ENCODE results near the gene SUCLA2.
A peak's percentile ranks its signal among the peaks of the same experiment; 100 is the strongest.

SUCLA2 gene

DNA sequence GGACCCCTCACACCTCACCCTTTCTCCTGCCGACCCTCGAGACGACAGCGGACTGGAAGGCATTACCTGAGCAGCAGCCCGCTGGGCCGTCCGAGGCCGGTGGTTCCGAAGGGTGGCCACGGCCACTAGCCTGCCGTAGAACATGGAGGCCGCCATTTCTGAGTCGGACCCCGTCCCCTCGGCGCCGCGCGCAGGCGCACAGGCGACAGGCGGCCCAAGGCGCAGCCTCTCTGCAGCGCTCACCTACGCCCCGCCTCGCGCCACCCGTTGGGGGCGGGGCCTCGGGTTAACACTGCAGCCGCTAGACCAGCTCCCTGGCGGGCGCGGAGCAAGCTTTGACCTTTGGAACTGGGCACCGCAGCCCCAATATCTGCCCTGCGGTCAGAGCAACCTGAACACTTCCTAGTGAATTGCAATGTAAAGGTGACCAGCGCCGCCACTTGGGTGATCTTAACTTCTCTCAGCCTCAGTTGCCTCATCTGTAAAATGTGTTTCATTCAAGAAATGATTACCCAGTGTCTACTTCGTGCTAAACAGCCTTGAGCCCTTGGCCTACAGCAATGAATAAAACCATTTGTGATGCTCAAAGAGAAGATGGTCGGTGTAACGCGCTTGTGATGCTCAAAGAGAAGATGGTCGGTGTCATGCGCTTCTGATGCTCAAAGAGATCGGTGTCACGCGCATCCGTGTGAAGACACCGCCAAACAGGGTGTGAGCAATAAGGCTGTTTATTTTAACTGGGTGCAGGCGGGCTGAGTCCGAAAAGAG lies at the start of gene SUCLA2:
TSS of gene SUCLA2 (minus strand) at position 160 of the 768 bp plus-strand sequence. CDS start at position 156, 4 bp downstream.
- TF ChIP-seq, protein P1, sequence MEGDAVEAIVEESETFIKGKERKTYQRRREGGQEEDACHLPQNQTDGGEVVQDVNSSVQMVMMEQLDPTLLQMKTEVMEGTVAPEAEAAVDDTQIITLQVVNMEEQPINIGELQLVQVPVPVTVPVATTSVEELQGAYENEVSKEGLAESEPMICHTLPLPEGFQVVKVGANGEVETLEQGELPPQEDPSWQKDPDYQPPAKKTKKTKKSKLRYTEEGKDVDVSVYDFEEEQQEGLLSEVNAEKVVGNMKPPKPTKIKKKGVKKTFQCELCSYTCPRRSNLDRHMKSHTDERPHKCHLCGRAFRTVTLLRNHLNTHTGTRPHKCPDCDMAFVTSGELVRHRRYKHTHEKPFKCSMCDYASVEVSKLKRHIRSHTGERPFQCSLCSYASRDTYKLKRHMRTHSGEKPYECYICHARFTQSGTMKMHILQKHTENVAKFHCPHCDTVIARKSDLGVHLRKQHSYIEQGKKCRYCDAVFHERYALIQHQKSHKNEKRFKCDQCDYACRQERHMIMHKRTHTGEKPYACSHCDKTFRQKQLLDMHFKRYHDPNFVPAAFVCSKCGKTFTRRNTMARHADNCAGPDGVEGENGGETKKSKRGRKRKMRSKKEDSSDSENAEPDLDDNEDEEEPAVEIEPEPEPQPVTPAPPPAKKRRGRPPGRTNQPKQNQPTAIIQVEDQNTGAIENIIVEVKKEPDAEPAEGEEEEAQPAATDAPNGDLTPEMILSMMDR (IDR thresholded peaks at IDR 0.05; ENCODE audit: low read depth, low read length), result no peak
- peak; percentile 89 to 92 for DNase-seq (ENCODE audit: low read depth in 2 of 2)

DNA sequence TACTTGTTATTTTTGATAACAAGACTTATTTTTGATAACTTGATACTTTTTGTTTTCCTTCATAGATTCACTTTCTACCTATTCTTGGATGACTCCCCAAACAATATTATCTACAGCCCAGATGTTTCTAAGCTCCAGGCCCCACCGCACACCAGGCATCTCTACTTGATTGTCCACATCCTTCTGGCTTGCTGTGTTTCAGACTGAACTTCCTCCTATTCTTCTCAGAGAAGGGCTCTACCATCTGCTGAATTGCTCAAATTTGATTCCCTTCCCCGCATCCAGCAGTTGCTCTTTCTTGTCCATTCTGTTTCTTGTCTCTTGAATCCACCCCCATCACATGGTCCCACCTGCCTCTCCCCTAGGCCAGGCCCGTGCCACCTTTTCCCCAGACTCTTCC lies 49.5 kb upstream of the SUCLA2 start:
- no peak overlapping the region for H3K4me3 ChIP-seq (replicated peaks in 1 of 2; ENCODE audit: low read depth in 2 of 2, low read length in 2 of 2)
- TF ChIP-seq, protein P1 (IDR thresholded peaks at IDR 0.05; ENCODE audit: low read depth, low read length), result no peak
- DNase-seq (ENCODE audit: low read depth in 2 of 2), result no peak

More for the DNA sequence above, at the start of gene SUCLA2:
- H3K4me3 ChIP-seq (replicated peaks in 1 of 2; ENCODE audit: low read depth in 2 of 2, low read length in 2 of 2), result peak within 1 kb of the TSS; percentile 100

DNA sequence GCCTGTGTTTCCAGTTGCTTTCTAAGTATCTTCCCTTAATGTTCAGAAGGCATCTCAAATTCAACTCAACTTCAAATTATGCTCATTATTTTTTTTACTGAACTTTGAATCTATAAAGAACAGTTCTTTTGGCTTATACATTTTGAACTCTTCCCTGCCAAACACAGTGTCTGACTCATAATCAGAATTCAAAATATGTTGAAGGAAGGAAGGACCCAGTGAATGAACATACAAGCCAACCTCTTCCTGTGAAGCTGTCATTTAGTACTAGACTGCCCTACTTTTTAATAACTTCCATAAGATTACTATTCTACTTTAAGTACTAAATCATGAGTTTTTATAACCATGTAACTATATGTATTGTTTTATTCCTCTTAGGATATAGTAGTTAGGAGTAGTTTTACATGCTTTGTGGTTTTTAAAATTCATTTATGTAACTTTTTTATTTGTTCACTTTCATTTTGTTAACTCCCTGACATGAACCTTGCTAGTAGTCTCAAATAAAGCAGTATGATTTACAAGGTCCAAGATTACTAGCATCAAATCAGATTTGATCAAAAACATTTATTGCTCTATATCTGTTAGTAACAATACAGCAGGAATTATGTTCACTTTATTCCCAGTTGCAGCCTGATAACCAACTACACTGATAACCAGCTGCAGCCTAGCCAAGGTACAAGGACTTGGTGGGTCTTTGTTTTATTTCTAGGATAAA lies 42.9 kb upstream of the SUCLA2 start:
- H3K4me3 ChIP-seq (replicated peaks in 1 of 2; ENCODE audit: low read depth in 2 of 2, low read length in 2 of 2), result no peak overlapping the region
- DNase-seq (ENCODE audit: low read depth in 2 of 2), result peak; percentile 71 to 73
- TF ChIP-seq, protein P1 (IDR thresholded peaks at IDR 0.05; ENCODE audit: low read depth, low read length), result no peak

DNA sequence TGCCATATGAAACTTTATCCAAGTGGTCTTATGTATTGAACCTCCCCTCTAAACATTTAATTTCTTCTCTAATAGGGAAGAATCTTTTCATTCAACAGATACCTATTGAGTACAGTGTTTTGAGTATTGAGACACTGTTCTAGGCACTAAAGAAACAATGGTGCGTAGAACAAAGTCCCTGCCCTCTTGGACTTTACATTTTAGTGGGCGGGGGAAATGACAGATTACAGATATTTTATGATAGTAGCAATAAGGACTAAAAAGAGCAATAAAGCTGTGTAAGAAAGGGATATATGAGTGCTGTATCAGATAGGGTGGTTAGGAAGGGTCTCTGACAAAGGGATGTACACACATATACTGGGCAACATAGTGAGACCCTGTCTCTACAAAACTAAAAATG lies 41.8 kb upstream of the SUCLA2 start:
- TF ChIP-seq, protein P1 (IDR thresholded peaks at IDR 0.05; ENCODE audit: low read depth, low read length), result no peak
- DNase-seq (ENCODE audit: low read depth in 2 of 2), result no peak

DNA sequence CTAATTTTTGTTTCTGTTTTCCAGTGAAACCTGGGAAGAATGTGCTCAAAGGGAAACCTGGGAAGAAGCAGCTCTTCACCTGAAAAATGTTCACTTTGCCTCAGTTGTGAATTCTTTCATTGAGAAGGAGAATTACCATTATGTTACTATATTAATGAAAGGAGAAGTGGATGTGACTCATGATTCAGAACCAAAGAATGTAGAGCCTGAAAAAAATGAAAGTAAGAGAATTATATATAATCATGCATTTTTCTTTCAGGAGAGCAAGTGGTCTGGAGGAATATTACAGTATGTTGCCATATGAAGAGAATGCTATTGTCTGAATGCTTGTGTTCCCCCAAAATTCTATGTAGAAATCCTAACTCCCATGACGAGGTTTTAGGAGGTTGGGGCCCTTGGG lies 39.8 kb upstream of the SUCLA2 start:
- TF ChIP-seq, protein P1 (IDR thresholded peaks at IDR 0.05; ENCODE audit: low read depth, low read length), result no peak
- no peak overlapping the region for H3K4me3 ChIP-seq (replicated peaks in 1 of 2; ENCODE audit: low read depth in 2 of 2, low read length in 2 of 2)
- DNase-seq (ENCODE audit: low read depth in 2 of 2), result peak; percentile 8 to 23

More for the DNA sequence above, 41.8 kb upstream of the SUCLA2 start:
- H3K4me3 ChIP-seq (replicated peaks in 1 of 2; ENCODE audit: low read depth in 2 of 2, low read length in 2 of 2), result no peak overlapping the region

DNA sequence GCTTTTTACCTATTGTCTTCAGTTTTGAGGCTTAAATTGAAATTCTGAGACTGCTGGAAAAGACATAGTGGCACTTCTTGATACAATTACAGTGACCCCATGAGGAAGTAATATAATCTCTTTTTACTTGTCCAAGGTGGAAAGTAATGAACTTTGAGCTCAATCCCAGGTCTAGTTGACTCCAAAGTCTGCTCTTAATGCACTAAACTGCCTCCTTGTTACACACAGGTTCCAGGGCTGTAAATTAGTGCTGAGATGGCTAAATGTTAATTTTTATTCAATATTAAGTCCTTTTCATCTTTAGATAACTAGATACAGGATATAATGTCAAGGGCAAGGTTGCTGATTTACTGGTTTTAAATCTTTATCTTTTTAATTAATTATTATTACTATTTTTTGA lies 39.0 kb upstream of the SUCLA2 start:
- TF ChIP-seq, protein P1 (IDR thresholded peaks at IDR 0.05; ENCODE audit: low read depth, low read length), result no peak
- DNase-seq (ENCODE audit: low read depth in 2 of 2), result no peak
- no peak overlapping the region for H3K4me3 ChIP-seq (replicated peaks in 1 of 2; ENCODE audit: low read depth in 2 of 2, low read length in 2 of 2)

Data from cardiac fibroblast (primary cell).